PC-3 (cell line): Measurements from ENCODE around the gene CEBPB. TPM values are rescaled to one million over a fixed set of nuclear protein-coding genes. Genes with fewer than 3 reads are reported as not detected.
A peak's percentile ranks its signal among the peaks of the same experiment; 100 is the strongest.

Experiments
- ATAC-seq: fragments of 200-7000 bp; cut with Tn5 transposase; 2 replicates; pipeline ENCODE4 v1.9.1; 2020; ENCODE audit warnings: mild to moderate bottlenecking, moderate library complexity
- BruUV-seq: library from RNA; stranded (reverse); fragments of 400-500 nt; replicated peaks from 2 replicates; lab custom pipeline; 2021; lab: Mats Ljungman, UMichigan
- CTCF ChIA-PET: fragments of 300-600 bp; sonication (Branson Sonifier 250); formaldehyde crosslinking; loops from one replicate; lab custom pipeline; 2022; ENCODE audit warnings: antibody characterized with exemption; lab: Charles Lee
- POLR2A ChIA-PET: fragments of 300-600 bp; sonication (Branson Sonifier 250); formaldehyde crosslinking; loops from one replicate; lab custom pipeline; 2022; ENCODE audit warnings: antibody characterized with exemption; ENCODE audit not compliant: unreplicated experiment; lab: Charles Lee
- DNase-seq: peaks from one replicate; pipeline ENCODE4 v3.0.0-alpha.2; 2015
- H2AFZ ChIP-seq: fragments of 300-600 bp; sonication (generic); 2 replicates; pipeline ENCODE4 v1.6.0; 2016; ENCODE audit warnings: antibody characterized with exemption, low read length
- H3F3A ChIP-seq: fragments of 300-600 bp; sonication (generic); one replicate; pipeline ENCODE4 v1.6.0; 2017; ENCODE audit warnings: antibody characterized with exemption, low read length, control low read depth, mild to moderate bottlenecking; ENCODE audit not compliant: unreplicated experiment
- H3K27ac ChIP-seq: fragments of 300-600 bp; sonication (generic); 2 replicates; pipeline ENCODE4 v1.5.1; 2016; ENCODE audit warnings: mild to moderate bottlenecking, low read length
- H3K27me3 ChIP-seq: fragments of 300-600 bp; sonication (generic); 2 replicates; pipeline ENCODE4 v1.6.1; 2016; ENCODE audit warnings: low read length, mixed read lengths
- H3K36me3 ChIP-seq: fragments of 300-600 bp; sonication (generic); 2 replicates; pipeline ENCODE4 v1.6.1; 2016; ENCODE audit warnings: low read depth, mixed run types, low read length, mixed read lengths
- H3K4me1 ChIP-seq: fragments of 300-600 bp; sonication (generic); 2 replicates; pipeline ENCODE4 v1.5.1; 2016; ENCODE audit warnings: low read length; ENCODE audit not compliant: insufficient read depth
- H3K4me2 ChIP-seq: fragments of 300-600 bp; sonication (generic); 2 replicates; pipeline ENCODE4 v1.6.0; 2016; ENCODE audit warnings: low read length
- H3K4me3 ChIP-seq: fragments of 300-600 bp; sonication (generic); 2 replicates; pipeline ENCODE4 v1.5.1; 2016; ENCODE audit warnings: mild to moderate bottlenecking, low read length, mixed read lengths
- H3K79me2 ChIP-seq: fragments of 300-600 bp; sonication (generic); 2 replicates; pipeline ENCODE4 v1.6.1; 2017; ENCODE audit warnings: low read length, mixed read lengths
- H3K9ac ChIP-seq: fragments of 300-600 bp; sonication (generic); 2 replicates; pipeline ENCODE4 v1.6.0; 2016; ENCODE audit warnings: mild to moderate bottlenecking, low read length
- H3K9me2 ChIP-seq: fragments of 300-600 bp; sonication (generic); replicated peaks from 2 replicates; pipeline ENCODE4 v1.6.1; 2016; ENCODE audit warnings: mixed run types, low read length, mixed read lengths
- H3K9me3 ChIP-seq: fragments of 300-600 bp; sonication (generic); 2 replicates; pipeline ENCODE4 v1.6.1; 2016; ENCODE audit warnings: low read length, mixed read lengths
- H4K20me1 ChIP-seq: fragments of 300-600 bp; sonication (generic); 2 replicates; pipeline ENCODE4 v1.6.1; 2016; ENCODE audit warnings: low read length, mixed read lengths
- CTCF ChIP-seq: fragments of 300-600 bp; sonication (generic); conservative IDR thresholded peaks from 2 replicates; pipeline ENCODE4 v1.5.1; 2017; ENCODE audit warnings: antibody characterized with exemption, low read depth, mild to moderate bottlenecking, low read length
- EZH2 ChIP-seq: fragments of 300-600 bp; sonication (generic); IDR thresholded peaks from one replicate; pipeline ENCODE4 v1.6.1; 2017; ENCODE audit warnings: antibody characterized with exemption, mild to moderate bottlenecking, low read length; ENCODE audit not compliant: unreplicated experiment
- EZH2phosphoT487 ChIP-seq: fragments of 300-600 bp; sonication (generic); IDR thresholded peaks from 2 replicates; pipeline ENCODE4 v1.6.1; 2018; ENCODE audit warnings: mild to moderate bottlenecking, antibody characterized with exemption, low read length, borderline replicate concordance
- intact Hi-C: fragments of 100-400 bp; cut with micrococcal nuclease; formaldehyde crosslinking; loops from 2 replicates; pipeline ENCODE4 v1.9.0; 2023
- total RNA-seq: library from RNA; depleted of rRNA; stranded (reverse); fragments of >200 nt; gene quantifications from 2 replicates; pipeline ENCODE4 v1.2.3, GENCODE V29; 2014

CEBPB gene
- total RNA-seq, 1 experiment from 2014 or later: 103 TPM

DNA sequence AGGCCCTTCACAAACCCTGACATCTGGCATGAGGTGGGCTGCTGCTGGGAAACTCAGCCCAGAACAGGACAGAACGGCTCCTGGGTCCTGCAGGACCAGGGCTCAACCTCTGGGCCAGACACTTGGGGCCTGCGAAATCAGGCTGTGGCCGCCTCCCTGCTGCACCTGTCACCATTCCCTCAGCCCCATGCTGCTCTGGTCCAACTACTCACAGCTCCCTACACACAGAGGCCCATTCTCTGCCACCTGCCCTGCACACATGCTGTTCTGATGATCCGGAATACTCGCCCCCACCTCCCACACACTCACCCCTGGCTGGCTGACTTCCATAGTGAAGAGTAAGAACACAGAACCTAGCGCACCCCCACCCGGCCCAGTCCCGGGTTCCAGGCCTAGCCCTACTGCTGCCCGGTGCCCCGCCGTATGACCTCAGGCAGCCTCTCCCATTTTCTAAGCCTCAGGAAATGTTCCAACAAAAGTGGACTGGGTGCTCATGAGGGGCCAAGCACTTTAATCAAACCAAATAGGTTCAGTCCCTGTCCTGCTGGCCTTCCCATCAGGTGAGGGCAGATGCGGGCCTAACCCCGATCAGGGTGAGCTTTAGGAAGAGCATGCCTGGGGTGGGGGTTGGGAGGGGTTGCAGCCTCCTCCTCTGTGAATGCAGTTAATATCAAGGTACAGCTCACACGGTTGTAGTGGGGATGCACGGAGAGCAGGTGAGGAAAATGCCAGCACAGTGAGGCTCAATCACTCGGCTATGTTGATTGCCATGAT, 41.0 kb upstream of the CEBPB start:
- DNase-seq (no peak), ATAC-seq (no peak)
- H3K36me3 ChIP-seq: peaks cover 26% of the 10 kb centered on the region
- BruUV-seq: no TSS peak
- no peaks in the 10 kb centered on the region for H3K9me3 ChIP-seq
- no peaks in the 10 kb centered on the region for H3F3A ChIP-seq
- H3K4me1 ChIP-seq: peaks cover 64% of the 10 kb centered on the region
- no peak overlapping the region for H2AFZ ChIP-seq
- no peak overlapping the region for H3K4me3 ChIP-seq
- H3K27ac ChIP-seq: no peak overlapping the region
- H3K4me2 ChIP-seq: 0 out of 2 replicates have a peak overlapping the region, but pooled peaks have one; percentile 34
- intact Hi-C loops: no loop called here
- CTCF ChIA-PET: no interaction called here
- no peaks in the 10 kb centered on the region for H4K20me1 ChIP-seq
- H3K9ac ChIP-seq: no peak overlapping the region
- no peak for TF ChIP-seq EZH2
- no peak for TF ChIP-seq CTCF
- TF ChIP-seq EZH2phosphoT487: no peak
- no peaks in the 10 kb centered on the region for H3K27me3 ChIP-seq
- peaks cover 86% of the 10 kb centered on the region for H3K79me2 ChIP-seq
- no peaks in the 10 kb centered on the region for H3K9me2 ChIP-seq
- POLR2A ChIA-PET: interaction anchor here (0.6 kb wide), 1 partner anchor 272 kb away, joined by 12 read pairs; no protein-coding TSS in a partner anchor

DNA sequence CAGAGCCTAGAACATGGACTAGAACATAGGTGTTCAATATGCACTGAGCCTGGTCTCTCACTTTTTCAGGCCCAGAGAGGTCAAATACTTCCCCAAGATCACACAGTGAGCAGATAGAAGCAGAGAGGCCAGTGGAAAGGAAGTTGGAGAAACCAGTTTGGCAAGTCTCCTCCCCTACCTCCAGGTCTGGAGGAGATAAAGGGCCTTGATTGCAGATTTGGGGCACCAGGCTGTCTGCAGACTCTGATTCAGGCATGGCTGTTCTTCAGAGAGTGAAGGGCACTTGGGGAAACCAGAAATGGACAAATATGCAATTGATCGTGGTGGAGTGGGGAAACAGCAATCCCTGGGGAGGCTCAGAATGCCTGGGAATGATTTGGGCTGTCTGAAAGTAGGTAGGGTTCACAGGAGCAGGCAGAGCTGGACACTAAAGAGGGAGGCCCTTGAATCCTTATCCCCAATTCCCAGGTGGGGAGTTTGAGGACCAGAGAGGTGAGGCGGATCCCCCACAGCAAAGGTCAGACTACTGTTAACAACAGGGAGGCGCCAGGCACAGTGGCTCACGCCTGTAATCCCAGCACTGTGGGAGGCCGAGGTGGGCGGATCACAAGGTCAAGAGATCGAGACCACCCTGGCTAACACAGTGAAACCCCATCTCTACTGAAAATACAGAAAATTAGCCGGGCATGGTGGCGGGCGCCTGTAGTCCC, 39.4 kb upstream of the CEBPB start:
- intact Hi-C loops: loop anchor here (1.0 kb wide), 1 partner anchor 30 kb away; no protein-coding TSS in a partner anchor
- DNase-seq: peak; percentile 85
- CTCF ChIA-PET: interaction anchor here (0.6 to 1.0 kb wide), 3 partner anchors 29 to 643 kb away, joined by 3 read pairs; no protein-coding TSS in a partner anchor

More for the DNA sequence above, 39.4 kb upstream of the CEBPB start:
- TF ChIP-seq CTCF: no peak
- TF ChIP-seq EZH2: no peak
- no peak for TF ChIP-seq EZH2phosphoT487
- H3K9me3 ChIP-seq: no peaks in the 10 kb centered on the region
- no peak overlapping the region for H3K9ac ChIP-seq
- POLR2A ChIA-PET: no interaction called here
- TSS peak; percentile 8 for BruUV-seq
- peak overlapping the region; percentile 76 for H3K4me3 ChIP-seq
- H3K4me1 ChIP-seq: peaks cover 62% of the 10 kb centered on the region
- peaks cover 73% of the 10 kb centered on the region for H3K79me2 ChIP-seq
- H3K36me3 ChIP-seq: peaks cover 19% of the 10 kb centered on the region
- H3K27ac ChIP-seq: peak overlapping the region; percentile 25
- H2AFZ ChIP-seq: no peak overlapping the region
- no peaks in the 10 kb centered on the region for H3K27me3 ChIP-seq
- H3K9me2 ChIP-seq: no peaks in the 10 kb centered on the region
- H3F3A ChIP-seq: no peaks in the 10 kb centered on the region
- no peaks in the 10 kb centered on the region for H4K20me1 ChIP-seq
- no peak for ATAC-seq
- peak overlapping the region; percentile 96 for H3K4me2 ChIP-seq
